ENCODE data around the gene ASCC3. TPM values are rescaled to one million over a fixed set of nuclear protein-coding genes. Genes with fewer than 3 reads are reported as not detected.

The ASCC3 gene
- total and polyA plus RNA-seq, 2 of the 4 experiments (the other 2 are of a cell fraction): 25.8 to 104 TPM

DNA sequence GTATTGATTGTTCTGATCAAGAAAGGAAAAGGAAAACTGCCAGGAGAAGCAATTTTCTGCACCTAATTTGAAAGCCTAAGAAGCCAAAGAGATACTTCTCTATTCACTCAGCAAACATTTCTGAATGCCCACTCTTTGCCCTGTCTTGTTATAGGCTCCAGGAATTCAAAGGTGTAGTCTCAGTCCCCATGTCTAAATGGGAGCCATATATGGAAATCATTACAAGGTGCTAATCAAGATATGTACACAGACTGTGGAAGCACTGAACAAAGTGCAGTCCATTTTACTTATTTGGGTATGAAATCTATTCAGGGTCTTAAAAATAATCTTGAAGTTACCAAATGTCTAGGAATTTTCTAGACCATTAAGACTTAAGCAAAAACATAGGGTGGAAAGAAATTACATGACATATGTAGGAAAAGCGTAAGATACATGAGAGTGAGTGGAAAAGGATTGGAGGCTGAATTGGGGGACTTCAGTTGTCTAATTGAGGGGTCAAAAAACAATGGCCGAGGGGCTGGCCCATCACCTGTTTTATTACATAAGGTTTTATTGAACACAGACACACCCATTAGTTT is 39.0 kb upstream of the ASCC3 start:
- WGBS, 2 experiments (ENCODE audit: extremely low coverage in 2 of 2, insufficient read length in 1 of 2): no CpG with 5 or more reads among the region's 2 CpGs
- no peak overlapping the region for H3K27ac ChIP-seq (ENCODE audit: insufficient read depth, low read length)

More for the DNA sequence above, 39.0 kb upstream of the ASCC3 start:
- no peak overlapping the region for H2AK5ac ChIP-seq (ENCODE audit: low read depth, low read length)
- no peak overlapping the region for H3K23ac ChIP-seq (ENCODE audit: low read depth, low read length)
- H4K91ac ChIP-seq (ENCODE audit: insufficient read depth, low read depth, low read length): no peak overlapping the region
- no peak overlapping the region for H2AFZ ChIP-seq (replicated peaks; ENCODE audit: low read length, poor library complexity)
- in situ Hi-C loops (cut with MboI; ENCODE audit: low sequenced_read_pairs) (no loop called here), dilution Hi-C loops (cut with HindIII; ENCODE audit: low sequenced_read_pairs, unreplicated experiment) (no loop called here), intact Hi-C loops (cut with micrococcal nuclease) (no loop called here)
- H4K8ac ChIP-seq (ENCODE audit: low read depth in 2 of 2, low read length in 2 of 2): no peak overlapping the region
- H3K27me3 ChIP-seq (ENCODE audit: control insufficient read depth, insufficient read depth, low read length): no peaks in the 10 kb centered on the region
- H3K9me1 ChIP-seq (ENCODE audit: insufficient read depth, low read length): no peaks in the 10 kb centered on the region
- H3K56ac ChIP-seq (ENCODE audit: extremely low read depth, insufficient read depth, low read length): no peak overlapping the region
- DNase-seq: no peak
- no peak overlapping the region for H3K14ac ChIP-seq (replicated peaks; ENCODE audit: low read depth, low read length)
- no peak overlapping the region for H3K4me3 ChIP-seq (ENCODE audit: insufficient read depth, low read depth, low read length)
- no peaks in the 10 kb centered on the region for H3K36me3 ChIP-seq (ENCODE audit: control insufficient read depth, insufficient read depth, low read length)
- H2BK20ac ChIP-seq (ENCODE audit: low read depth, low read length): no peak overlapping the region
- H2AK9ac ChIP-seq (replicated peaks; ENCODE audit: low read depth, low read length, poor library complexity): no peak overlapping the region
- H3K4me2 ChIP-seq (ENCODE audit: low read depth, low read length): no peak overlapping the region
- no peak overlapping the region for H2BK120ac ChIP-seq (ENCODE audit: low read depth, low read length)
- TF ChIP-seq ELK1 (IDR thresholded peaks at IDR 0.05; ENCODE audit: borderline replicate concordance, low read depth, low read length): no peak
- TF ChIP-seq CHD1 (IDR thresholded peaks at IDR 0.05; ENCODE audit: low read depth, low read length): no peak
- no peak for TF ChIP-seq RCOR1 (IDR thresholded peaks at IDR 0.05; ENCODE audit: insufficient replicate concordance, low read length)
- no peak for TF ChIP-seq POLR2A (IDR thresholded peaks at IDR 0.05; ENCODE audit: low read depth, low read length)
- TF ChIP-seq, protein P1, sequence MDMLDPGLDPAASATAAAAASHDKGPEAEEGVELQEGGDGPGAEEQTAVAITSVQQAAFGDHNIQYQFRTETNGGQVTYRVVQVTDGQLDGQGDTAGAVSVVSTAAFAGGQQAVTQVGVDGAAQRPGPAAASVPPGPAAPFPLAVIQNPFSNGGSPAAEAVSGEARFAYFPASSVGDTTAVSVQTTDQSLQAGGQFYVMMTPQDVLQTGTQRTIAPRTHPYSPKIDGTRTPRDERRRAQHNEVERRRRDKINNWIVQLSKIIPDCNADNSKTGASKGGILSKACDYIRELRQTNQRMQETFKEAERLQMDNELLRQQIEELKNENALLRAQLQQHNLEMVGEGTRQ (IDR thresholded peaks at IDR 0.05; ENCODE audit: low read depth, low read length): no peak
- TF ChIP-seq FOS (IDR thresholded peaks at IDR 0.05; ENCODE audit: low read depth, low read length): no peak
- TF ChIP-seq SMC3 (IDR thresholded peaks at IDR 0.05; ENCODE audit: low read depth, low read length): no peak
- TF ChIP-seq, protein P2, sequence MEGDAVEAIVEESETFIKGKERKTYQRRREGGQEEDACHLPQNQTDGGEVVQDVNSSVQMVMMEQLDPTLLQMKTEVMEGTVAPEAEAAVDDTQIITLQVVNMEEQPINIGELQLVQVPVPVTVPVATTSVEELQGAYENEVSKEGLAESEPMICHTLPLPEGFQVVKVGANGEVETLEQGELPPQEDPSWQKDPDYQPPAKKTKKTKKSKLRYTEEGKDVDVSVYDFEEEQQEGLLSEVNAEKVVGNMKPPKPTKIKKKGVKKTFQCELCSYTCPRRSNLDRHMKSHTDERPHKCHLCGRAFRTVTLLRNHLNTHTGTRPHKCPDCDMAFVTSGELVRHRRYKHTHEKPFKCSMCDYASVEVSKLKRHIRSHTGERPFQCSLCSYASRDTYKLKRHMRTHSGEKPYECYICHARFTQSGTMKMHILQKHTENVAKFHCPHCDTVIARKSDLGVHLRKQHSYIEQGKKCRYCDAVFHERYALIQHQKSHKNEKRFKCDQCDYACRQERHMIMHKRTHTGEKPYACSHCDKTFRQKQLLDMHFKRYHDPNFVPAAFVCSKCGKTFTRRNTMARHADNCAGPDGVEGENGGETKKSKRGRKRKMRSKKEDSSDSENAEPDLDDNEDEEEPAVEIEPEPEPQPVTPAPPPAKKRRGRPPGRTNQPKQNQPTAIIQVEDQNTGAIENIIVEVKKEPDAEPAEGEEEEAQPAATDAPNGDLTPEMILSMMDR (conservative IDR thresholded peaks at IDR 0.05; ENCODE audit: low read depth, low read length): no peak
- TF ChIP-seq MAFK (IDR thresholded peaks at IDR 0.05; ENCODE audit: low read depth, low read length): no peak
- no peak for TF ChIP-seq BHLHE40 (IDR thresholded peaks at IDR 0.05; ENCODE audit: low read depth, low read length)
- no peak for TF ChIP-seq CEBPB (IDR thresholded peaks at IDR 0.05; ENCODE audit: low read depth, low read length)
- no peak for TF ChIP-seq MAZ (IDR thresholded peaks at IDR 0.05; ENCODE audit: borderline replicate concordance, low read depth, low read length)
- no peak for TF ChIP-seq RFX5 (IDR thresholded peaks at IDR 0.05; ENCODE audit: low read depth, low read length)
- no peak for TF ChIP-seq RAD21 (IDR thresholded peaks at IDR 0.05; ENCODE audit: low read length)
- TF ChIP-seq MXI1 (IDR thresholded peaks at IDR 0.05; ENCODE audit: borderline replicate concordance, low read depth, low read length): no peak
- no peak for TF ChIP-seq NFE2L2 (IDR thresholded peaks at IDR 0.05; ENCODE audit: low read depth, low read length)
- no peaks in the 10 kb centered on the region for H4K20me1 ChIP-seq (ENCODE audit: insufficient read depth, low read length)
- no peak overlapping the region for H2BK5ac ChIP-seq (ENCODE audit: low read depth, low read length, poor library complexity, severe bottlenecking)
- H3K79me1 ChIP-seq (ENCODE audit: low read depth in 1 of 2, low read length in 2 of 2): no peaks in the 10 kb centered on the region
- no peak overlapping the region for H3K18ac ChIP-seq (ENCODE audit: low read depth, low read length)
- no peak overlapping the region for H2BK15ac ChIP-seq (ENCODE audit: low read depth, low read length)
- ChIA-PET CTCF (interaction anchor here (0.6 kb wide), 1 partner anchor 40 kb away, joined by 4 read pairs; no protein-coding TSS in a partner anchor), POLR2A (ENCODE audit: unreplicated experiment) (no interaction called here)
- ATAC-seq (ENCODE audit: low read depth): no peak
- no peak overlapping the region for H4K5ac ChIP-seq (ENCODE audit: low read depth, low read length)
- BruUV-seq (replicated peaks): no TSS peak
- no peaks in the 10 kb centered on the region for H3K4me1 ChIP-seq (ENCODE audit: control insufficient read depth, insufficient read depth, low read length)
- no peaks in the 10 kb centered on the region for H3K9me3 ChIP-seq (ENCODE audit: control insufficient read depth, insufficient read depth, low read length)
- H3K4ac ChIP-seq (ENCODE audit: low read depth, low read length): no peak overlapping the region
- H3K9ac ChIP-seq (ENCODE audit: low read depth, low read length): no peak overlapping the region
